ENCODE results near the gene NCK2.
A peak's percentile ranks its signal among the peaks of the same experiment; 100 is the strongest.

The NCK2 gene

GRCh38 chr2:105933906-105934305 is 189.2 kb downstream of the NCK2 start:
- Histone ChIP-seq H3K27me3 (no peaks in the 10 kb centered on the region), H3K27ac (peak overlapping the region in 1 of 2 donors; percentile 25), H3K4me3 (no peak overlapping the region), H3K36me3 (no peaks in the 10 kb centered on the region), H3K4me1 (peaks cover 0 to 23% (median 11%) of the 10 kb centered on the region in 4 donors), H3K9me3 (no peaks in the 10 kb centered on the region)
- no peak for TF ChIP-seq CTCF (IDR thresholded peaks at IDR 0.05)
- intact Hi-C loops (cut with DNase I; ENCODE audit: low total_unique reads), result no loop called here
- no peak for DNase-seq

GRCh38 chr2:105934467-105934866 is 189.8 kb downstream of the NCK2 start:
- no peak for DNase-seq
- H3K36me3 ChIP-seq, result no peaks in the 10 kb centered on the region
- no peaks in the 10 kb centered on the region for H3K27me3 ChIP-seq
- H3K27ac ChIP-seq, result peak overlapping the region in 1 of 2 donors; percentile 25
- no peaks in the 10 kb centered on the region for H3K9me3 ChIP-seq
- peaks cover 0 to 23% (median 11%) of the 10 kb centered on the region in 4 donors for H3K4me1 ChIP-seq
- intact Hi-C loops (cut with DNase I; ENCODE audit: low total_unique reads), result no loop called here
- no peak for TF ChIP-seq CTCF (IDR thresholded peaks at IDR 0.05)
- H3K4me3 ChIP-seq, result no peak overlapping the region

DNA sequence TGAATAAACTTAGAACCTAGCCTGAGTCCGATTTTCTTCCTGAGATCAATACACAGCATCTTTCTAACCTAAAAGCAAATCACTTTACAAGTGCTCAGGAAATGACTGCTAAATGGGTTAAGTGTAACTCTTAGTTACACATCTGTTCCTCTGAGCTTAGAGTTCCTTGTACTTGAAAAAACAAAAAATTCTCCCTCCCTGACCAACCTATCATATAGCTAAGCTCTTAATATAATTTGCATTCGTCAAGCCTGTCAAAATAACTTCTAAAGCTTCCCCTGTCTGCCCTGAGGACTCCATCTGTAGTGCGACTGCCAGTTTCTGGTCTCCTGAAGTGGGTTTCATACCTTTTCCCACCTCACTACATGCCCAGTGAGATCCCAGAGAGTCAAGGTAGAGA is 190.4 kb downstream of the NCK2 start:
- H3K4me1 ChIP-seq, result peaks cover 0 to 23% (median 11%) of the 10 kb centered on the region in 4 donors
- no peaks in the 10 kb centered on the region for H3K36me3 ChIP-seq
- no peaks in the 10 kb centered on the region for H3K9me3 ChIP-seq
- H3K27me3 ChIP-seq, result no peaks in the 10 kb centered on the region
- no peak for TF ChIP-seq CTCF (IDR thresholded peaks at IDR 0.05)
- H3K27ac ChIP-seq, result no peak overlapping the region
- intact Hi-C loops (cut with DNase I; ENCODE audit: low total_unique reads), result no loop called here
- no peak for DNase-seq
- no peak overlapping the region for H3K4me3 ChIP-seq

GRCh38 chr2:105936954-105937353 is 192.2 kb downstream of the NCK2 start:
- Histone ChIP-seq H3K4me3 (no peak overlapping the region), H3K9me3 (no peaks in the 10 kb centered on the region), H3K36me3 (no peaks in the 10 kb centered on the region), H3K27ac (no peak overlapping the region), H3K27me3 (no peaks in the 10 kb centered on the region), H3K4me1 (peaks cover 0 to 23% (median 11%) of the 10 kb centered on the region in 4 donors)
- no peak for DNase-seq
- no peak for TF ChIP-seq CTCF (IDR thresholded peaks at IDR 0.05)
- intact Hi-C loops (cut with DNase I; ENCODE audit: low total_unique reads), result no loop called here

DNA sequence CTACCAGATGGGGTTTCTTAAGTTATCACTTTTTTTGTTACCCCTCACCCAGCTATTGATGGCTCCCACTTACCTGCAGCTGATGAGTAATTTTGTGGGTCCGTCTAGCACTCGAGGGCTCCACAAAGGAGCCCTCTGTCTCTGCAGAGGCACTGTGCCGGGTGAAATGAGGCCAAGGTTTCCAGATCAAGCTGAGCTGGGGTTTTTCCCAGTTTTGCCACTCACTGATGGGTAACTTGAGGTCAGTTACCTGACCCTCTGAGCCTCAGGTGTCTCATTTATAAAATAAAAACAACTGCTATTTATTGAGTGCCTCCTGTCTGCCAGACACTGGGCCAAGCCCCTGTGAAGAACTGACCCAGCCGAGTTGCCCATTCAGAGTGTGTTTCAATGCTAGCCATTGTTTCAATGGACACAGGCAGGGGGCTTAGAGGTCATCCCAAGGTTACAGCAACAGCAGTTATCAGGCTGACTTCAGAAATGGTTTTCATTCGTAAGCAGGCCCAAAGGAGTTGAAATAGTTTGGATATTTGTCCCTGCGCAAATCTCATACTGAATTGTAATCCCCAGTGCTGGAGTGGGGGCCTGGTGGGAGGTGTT is 192.9 kb downstream of the NCK2 start:
- no peak overlapping the region for H3K27ac ChIP-seq
- no peak for TF ChIP-seq CTCF (IDR thresholded peaks at IDR 0.05)
- peaks cover 0 to 20% (median 9%) of the 10 kb centered on the region in 4 donors for H3K4me1 ChIP-seq
- no peak for DNase-seq
- no peak overlapping the region for H3K4me3 ChIP-seq
- no peaks in the 10 kb centered on the region for H3K9me3 ChIP-seq
- intact Hi-C loops (cut with DNase I; ENCODE audit: low total_unique reads), result no loop called here
- no peaks in the 10 kb centered on the region for H3K36me3 ChIP-seq
- no peaks in the 10 kb centered on the region for H3K27me3 ChIP-seq

Data from tibial artery (tissue), 4 donors.